ENCODE measurements around the gene CXCL8.
"Not testable (repeated sequence)": the region's sequence is repeated elsewhere in the genome, so short reads cannot be mapped to it uniquely, and the experiment has no call there.

The CXCL8 gene

DNA sequence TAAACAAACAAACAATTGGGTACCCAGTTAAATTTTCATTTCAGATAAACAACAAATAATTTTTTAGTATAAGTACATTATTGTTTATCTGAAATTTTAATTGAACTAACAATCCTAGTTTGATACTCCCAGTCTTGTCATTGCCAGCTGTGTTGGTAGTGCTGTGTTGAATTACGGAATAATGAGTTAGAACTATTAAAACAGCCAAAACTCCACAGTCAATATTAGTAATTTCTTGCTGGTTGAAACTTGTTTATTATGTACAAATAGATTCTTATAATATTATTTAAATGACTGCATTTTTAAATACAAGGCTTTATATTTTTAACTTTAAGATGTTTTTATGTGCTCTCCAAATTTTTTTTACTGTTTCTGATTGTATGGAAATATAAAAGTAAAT lies 2.9 kb downstream of the CXCL8 start:
- DNase-seq (ENCODE audit: low read depth in 2 of 2) = no peak

DNA sequence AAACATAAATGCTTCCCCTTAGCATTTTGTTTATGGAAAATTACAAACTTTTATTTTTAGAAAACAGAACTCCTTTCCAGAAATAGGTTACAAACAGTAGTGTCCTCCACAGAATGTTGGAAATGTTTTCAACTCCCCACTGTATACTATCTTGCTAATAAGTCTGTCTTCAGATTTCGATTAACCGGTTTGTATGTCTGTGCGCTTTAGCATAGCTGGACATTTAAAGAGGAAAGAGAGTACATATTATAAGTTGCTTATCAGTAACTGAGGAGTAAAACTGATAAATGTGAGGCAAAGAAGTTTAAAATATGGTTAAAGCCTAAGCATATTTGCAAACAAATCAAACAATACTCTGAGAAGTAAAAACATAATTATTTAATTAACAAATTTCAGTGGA lies 3.4 kb downstream of the CXCL8 start:
- DNase-seq (ENCODE audit: low read depth in 2 of 2) = no peak

- DNase-seq (ENCODE audit: low read depth in 2 of 2) = no peak
These were observed 3.8 kb downstream of the CXCL8 start for GRCh38 chr4:73744203-73744602.

DNA sequence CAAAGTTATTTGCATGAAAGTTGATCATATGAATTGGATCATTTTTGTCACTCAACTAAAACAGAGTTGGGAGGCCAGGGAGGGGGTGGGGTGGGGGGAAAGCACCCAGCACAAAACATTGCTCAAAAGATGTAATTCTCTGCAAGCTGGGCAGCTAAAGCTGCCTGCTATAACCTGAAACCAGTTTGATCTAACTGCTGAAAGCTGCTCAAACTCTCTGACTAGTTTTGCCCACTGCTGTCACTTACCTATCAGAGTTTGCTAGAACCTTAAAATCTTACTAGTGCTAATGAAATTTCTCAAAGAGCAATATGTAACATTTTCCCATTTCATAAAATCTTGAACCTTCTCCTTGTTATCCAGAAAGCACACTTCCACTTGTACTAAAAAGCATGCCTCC lies 10.4 kb downstream of the CXCL8 start:
- no peak for DNase-seq (ENCODE audit: low read depth in 2 of 2)

GRCh38 chr4:73751166-73751565 lies 10.8 kb downstream of the CXCL8 start:
- no peak for DNase-seq (ENCODE audit: low read depth in 2 of 2)

DNA sequence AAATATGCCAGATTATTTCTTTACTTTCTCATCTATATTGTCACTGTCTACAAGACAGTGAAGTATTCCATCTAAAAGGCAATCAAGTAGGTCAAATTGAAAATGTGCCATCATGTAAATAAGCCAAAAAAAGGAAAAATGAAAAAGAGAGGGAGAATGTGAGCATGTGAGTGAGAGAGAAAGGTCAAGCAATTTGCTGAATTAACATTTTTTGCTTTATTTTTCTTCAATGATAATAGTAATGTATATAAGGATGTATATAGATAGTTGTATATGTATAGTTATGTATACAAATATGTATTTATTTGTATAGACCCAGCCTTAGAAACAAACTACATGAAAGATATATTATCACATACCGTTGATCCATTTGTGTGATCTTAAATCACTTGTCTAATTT lies 11.5 kb downstream of the CXCL8 start:
- no peak for DNase-seq (ENCODE audit: low read depth in 2 of 2)

- DNase-seq (ENCODE audit: low read depth in 2 of 2) = no peak
These were observed 12.1 kb downstream of the CXCL8 start for GRCh38 chr4:73752424-73752823.

DNA sequence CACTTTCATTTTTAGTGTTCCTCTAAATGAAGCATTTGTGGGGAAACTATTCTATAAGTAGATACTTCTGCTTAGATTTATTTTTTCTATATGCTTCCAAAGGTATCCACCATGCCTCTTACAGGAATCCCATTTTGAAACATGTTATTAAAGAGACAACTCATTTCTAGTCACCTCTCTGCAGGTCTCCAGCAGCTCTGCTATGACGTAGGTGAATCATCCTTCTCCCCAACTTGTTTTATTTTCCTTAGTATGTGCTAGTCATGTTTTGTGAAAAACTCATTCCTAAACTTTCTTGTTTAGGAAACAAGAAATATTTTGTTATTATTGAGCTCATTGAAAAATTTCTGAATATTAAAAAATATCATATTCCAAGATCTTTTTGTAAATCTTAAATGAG lies 12.8 kb downstream of the CXCL8 start:
- no peak for DNase-seq (ENCODE audit: low read depth in 2 of 2)

GRCh38 chr4:73754934-73755333 lies 14.6 kb downstream of the CXCL8 start:
- no peak for DNase-seq (ENCODE audit: low read depth in 2 of 2)

DNA sequence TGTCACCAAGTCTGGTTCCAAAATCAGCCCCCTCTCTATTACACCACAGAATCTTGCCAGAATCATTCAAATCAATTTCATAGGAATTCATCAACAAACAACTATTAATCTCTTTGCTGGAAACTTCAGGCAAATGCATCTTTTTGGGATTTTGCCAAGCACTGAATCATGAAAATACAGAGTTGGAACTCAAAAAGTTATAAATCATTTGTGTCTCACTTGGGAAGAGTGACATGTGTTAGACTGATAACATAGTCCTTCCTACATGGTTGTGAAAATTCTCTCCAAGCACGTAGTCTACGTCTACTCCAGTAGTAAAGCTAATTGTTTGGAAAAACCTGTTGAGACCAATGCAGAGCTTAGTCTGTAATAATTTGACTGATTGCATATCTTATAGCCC lies 19.0 kb downstream of the CXCL8 start:
- no peak for DNase-seq (ENCODE audit: low read depth in 2 of 2)

DNA sequence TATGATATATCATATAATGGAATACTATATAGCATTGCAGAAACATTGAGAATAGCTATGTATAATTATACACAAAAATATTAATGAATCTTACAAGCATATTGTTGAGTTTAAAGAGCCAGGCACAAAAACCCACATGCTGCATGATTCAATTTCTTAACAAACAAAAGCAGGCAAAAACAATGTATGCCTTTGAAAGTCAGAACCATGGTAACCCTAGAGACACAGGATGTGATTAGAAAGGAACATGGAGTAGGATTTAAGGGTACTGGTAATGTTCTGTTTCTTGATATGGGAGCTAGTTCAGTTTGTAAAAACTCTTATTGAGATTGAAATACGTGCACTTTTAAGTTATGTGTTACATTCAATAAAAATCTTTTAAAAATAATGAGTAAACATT lies 21.5 kb downstream of the CXCL8 start:
- no peak for DNase-seq (ENCODE audit: low read depth in 2 of 2)

- DNase-seq (ENCODE audit: low read depth in 2 of 2) = no peak
These were observed 22.0 kb downstream of the CXCL8 start for GRCh38 chr4:73762409-73762808.

- no peak for DNase-seq (ENCODE audit: low read depth in 2 of 2)
These were observed 23.5 kb downstream of the CXCL8 start for GRCh38 chr4:73763877-73764276.

DNA sequence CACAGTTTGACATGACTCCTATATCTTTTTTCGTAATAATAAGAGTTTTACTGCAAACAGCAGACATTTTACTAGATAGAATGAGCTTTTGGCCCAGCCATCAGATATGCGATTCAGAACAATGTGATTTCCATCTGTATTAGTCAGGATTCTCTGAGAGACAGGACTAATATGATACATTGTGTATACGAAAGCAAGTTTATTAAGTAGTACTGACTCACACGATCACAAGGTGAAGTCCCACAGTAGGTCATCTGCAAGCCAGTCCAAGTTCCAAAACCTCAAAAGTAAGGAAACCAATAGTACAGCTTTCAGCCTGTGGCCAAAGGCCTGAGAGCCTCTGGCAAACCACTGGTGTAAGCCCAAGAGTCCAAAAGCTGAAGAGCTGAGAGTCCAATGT lies 24.1 kb downstream of the CXCL8 start:
- DNase-seq (ENCODE audit: low read depth in 2 of 2) = no peak

DNA sequence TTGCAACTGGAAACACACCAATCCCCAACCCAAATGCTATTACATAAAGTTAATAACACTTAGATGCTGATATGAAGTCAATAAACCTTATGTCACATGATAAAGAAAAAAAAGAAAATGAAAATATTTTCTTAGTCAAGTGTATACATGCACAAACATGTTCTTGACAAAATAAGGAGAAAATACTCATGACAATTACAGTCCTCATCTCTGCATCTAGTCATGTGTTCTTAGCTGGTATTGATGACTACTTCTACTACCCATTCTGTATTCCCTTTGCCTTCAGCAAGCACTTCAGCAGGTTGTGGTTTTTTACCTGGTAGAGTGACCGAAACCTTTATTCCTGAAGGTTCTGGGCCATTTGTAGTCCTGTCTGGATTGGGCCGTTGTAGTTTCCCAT lies 24.9 kb downstream of the CXCL8 start:
- no peak for DNase-seq (ENCODE audit: low read depth in 2 of 2)

DNA sequence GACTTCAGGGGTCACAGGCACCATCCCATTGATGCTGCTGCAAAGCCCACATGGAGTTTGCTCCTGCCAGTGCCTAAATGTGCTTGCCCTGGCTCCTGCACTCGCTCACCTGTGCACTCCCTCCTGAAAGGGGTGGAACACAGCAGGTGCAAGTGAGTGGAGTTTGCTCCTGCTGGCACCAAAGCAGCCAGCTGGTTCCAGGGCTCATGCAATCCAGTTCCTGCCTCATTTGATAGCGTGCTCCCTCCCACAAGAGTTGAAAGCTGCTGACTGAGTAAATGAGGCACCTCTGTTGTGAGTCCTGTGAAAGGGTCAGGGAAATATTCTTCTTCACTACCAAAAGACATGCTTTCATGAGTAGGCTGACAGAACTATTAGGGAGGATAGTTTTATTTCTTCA lies 30.5 kb downstream of the CXCL8 start:
- no peak for DNase-seq (ENCODE audit: low read depth in 2 of 2)

DNA sequence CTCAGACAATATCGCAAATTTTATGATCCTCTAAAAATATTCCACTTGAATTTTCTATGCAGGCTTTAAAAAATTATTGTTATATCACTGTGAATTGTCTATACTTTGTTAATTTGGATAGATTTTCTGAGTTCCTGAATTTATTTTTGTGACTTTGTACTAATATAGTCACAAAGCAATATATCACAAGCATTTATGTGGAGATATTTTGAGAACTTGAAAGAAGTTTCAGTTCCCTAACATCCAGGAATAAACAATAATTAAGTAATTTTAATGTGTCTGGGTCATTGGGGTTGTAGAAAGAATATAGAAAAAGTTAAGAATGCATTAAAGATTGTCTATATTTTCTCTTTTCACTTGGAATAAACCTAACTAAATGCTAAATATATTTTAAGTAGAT lies 32.0 kb downstream of the CXCL8 start:
- no peak for DNase-seq (ENCODE audit: low read depth in 2 of 2)

DNA sequence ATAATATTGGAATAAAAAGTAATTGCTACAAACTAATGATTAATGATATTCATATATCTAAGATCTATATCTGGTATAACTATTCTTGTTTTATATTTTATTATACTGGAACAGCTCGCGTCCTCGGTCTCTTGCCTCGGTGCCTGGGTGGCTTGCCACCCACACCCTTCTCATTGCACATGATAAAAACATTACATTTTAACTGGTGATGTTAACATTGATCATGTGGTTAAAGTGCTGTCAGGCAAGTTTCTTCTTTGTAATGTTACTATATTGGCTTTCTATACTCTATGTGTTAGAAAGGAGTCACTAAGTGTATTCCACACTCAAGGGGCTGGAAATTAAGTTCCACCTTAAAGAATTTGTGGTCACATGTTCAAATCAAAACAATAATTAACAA lies 34.0 kb downstream of the CXCL8 start:
- DNase-seq (ENCODE audit: low read depth in 2 of 2) = not testable (repeated sequence)

DNA sequence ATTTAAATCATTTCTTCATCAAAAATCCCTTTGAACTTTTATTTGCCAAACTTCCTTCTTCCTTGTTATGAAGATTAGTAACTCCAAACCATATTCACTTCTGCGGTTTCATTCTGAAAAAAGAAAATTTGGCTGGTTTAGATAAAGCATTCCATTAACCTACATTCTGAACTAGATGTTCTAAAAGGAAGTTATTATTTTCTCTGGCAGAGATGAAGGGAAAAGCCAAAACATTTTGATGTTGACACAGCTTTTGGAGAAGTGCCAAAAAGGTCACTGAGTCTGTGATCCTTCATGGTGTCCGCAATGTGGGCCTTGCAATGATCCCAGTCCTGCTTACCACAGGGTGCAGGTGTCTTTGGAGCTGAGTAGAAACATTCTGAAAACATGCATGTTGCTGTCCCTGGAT lies 36.0 kb downstream of the CXCL8 start:
- no peak for DNase-seq (ENCODE audit: low read depth in 2 of 2)

GRCh38 chr4:73777612-73778011 lies 37.2 kb downstream of the CXCL8 start:
- DNase-seq (ENCODE audit: low read depth in 2 of 2) = no peak

DNA sequence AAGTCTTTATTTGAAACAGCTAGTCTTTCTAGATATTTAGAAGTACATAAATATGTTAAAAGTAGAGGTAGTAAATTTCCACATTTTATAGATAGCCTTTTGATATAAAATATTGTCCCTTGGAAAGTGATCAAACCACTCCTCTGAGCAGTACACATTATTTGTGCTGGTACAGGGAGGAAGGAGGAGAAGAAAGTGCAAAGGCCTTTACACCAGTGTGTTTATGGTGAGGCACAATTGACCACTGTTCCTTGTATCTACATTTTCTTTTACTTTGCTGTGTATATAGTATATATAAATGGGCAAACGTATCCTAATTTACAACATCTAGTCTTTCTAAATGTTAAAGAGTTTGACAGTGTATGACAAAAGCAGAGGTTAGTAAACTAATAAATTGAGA lies 39.9 kb downstream of the CXCL8 start:
- no peak for DNase-seq (ENCODE audit: low read depth in 2 of 2)

DNA sequence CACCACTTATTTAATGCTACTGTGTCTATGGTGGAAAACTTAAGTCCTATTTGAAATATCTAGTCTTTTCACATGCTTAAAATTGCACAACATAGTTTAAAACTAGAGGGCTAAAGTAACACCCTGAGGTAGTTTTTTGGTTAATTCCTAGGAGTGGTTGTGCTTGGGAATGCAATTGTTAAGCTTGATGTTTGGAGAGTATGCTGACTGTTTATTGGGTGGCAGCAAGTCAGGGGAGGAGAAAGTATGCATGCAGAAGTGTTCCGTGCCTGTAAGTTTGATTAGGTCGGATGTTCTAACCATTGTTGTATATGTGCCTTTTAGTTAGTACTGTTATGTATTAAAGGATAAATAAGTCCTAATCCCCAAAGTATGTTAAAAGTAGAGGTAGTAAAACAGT lies 40.5 kb downstream of the CXCL8 start:
- DNase-seq (ENCODE audit: low read depth in 2 of 2) = no peak

DNA sequence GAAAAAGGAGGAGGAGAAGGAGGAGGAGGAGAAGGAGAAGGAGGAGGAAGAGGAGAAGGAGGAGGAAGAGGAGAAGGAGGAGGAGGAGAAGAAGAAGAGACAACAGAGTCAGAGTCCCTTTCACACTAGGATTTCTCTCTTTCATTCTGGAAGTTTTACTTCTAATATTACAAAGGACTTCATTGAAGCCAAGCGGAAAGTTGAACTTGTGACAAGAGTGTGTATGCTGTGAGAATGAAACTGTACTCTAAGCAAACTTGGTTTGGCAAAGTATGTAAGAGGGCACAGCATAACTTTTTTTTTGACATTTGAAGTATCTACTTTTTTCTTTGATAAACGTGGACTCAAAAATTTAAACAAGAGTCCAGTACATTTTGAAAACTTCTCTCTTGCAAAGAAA lies 48.0 kb downstream of the CXCL8 start:
- DNase-seq (ENCODE audit: low read depth in 2 of 2) = no peak

Measured in stimulated activated CD8-positive, alpha-beta memory T cell treated with anti-CD3 and anti-CD28 coated beads, Interleukin-15, amount 100 ng/mL, for 4 hours (primary cell).